Esophagus muscularis mucosa (tissue), 4 donors: ENCODE results near the gene IFIT2. TPM values are rescaled to one million over a fixed set of nuclear protein-coding genes. Genes with fewer than 3 reads are reported as not detected.

Source experiments
- DNase-seq: peaks from one replicate; pipeline ENCODE4 v3.0.0-alpha.2; 2017; ENCODE audit errors: extremely low spot score
- H3K27ac ChIP-seq, 4 donors: fragments of 200-600 bp; sonication (generic); replicated peaks in 1 of 4; 1 replicate in 3 of 4; 2 replicates in 1 of 4; pipeline ENCODE4 v1.5.1; 2016 to 2019; ENCODE audit warnings: mild to moderate bottlenecking in 1 of 4
- H3K27me3 ChIP-seq, 4 donors: fragments of 200-600 bp; sonication (generic); one replicate each; pipeline versions ENCODE4 v1.5.1 to v1.6.0; 2016 to 2019
- H3K36me3 ChIP-seq, 4 donors: fragments of 200-600 bp; sonication (generic); one replicate each; pipeline ENCODE4 v1.5.1; 2016 to 2019
- H3K4me1 ChIP-seq, 4 donors: fragments of 200-600 bp; sonication (generic); one replicate each; pipeline ENCODE4 v1.5.1; 2016 to 2019
- H3K4me3 ChIP-seq, 4 donors: fragments of 200-600 bp; sonication (generic); 1 replicate in 2 of 4; 2 replicates in 2 of 4; pipeline ENCODE4 v1.5.1; 2016 to 2019; ENCODE audit warnings: mild to moderate bottlenecking in 4 of 4, moderate library complexity in 1 of 4
- H3K9me3 ChIP-seq, 4 donors: fragments of 200-600 bp; sonication (generic); 1 replicate in 3 of 4; 2 replicates in 1 of 4; pipeline ENCODE4 v1.5.1; 2016 to 2019
- CTCF ChIP-seq, 3 experiments: fragments of 200-600 bp in 2 of 3; fragments of 450-650 bp in 1 of 3; sonication (generic) in 2 of 3; IDR thresholded peaks; one replicate each; pipeline ENCODE4 v1.5.1; 2017 to 2019; ENCODE audit warnings: antibody characterized with exemption in 3 of 3, mild to moderate bottlenecking in 2 of 3, moderate library complexity in 1 of 3
- EP300 ChIP-seq: sonication (generic); formaldehyde crosslinking; IDR thresholded peaks from one replicate; pipeline ENCODE4 v1.6.1; 2017; ENCODE audit warnings: antibody characterized with exemption
- POLR2A ChIP-seq: fragments of 450-650 bp; IDR thresholded peaks from one replicate; pipeline ENCODE4 v1.6.1; 2017; ENCODE audit warnings: antibody characterized with exemption, moderate library complexity, mild to moderate bottlenecking, low read depth
- POLR2AphosphoS5 ChIP-seq, 2 donors: sonication (generic); formaldehyde crosslinking; IDR thresholded peaks; one replicate each; pipeline ENCODE4 v1.6.1; 2017; ENCODE audit warnings: antibody characterized with exemption in 2 of 2
- WGBS: methylation state at CpG from one replicate; pipeline ENCODE4 v1.1.5; 2018; 5-methylcytosine and 5-hydroxymethylcytosine counted together
- intact Hi-C: fragments of 100-400 bp; cut with DNase I; formaldehyde crosslinking; loops from one replicate; pipeline ENCODE4 v1.15.1; 2023
- total RNA-seq, 4 donors: library from RNA; depleted of rRNA; stranded (reverse); fragments of >200 nt; gene quantifications; one replicate each; pipeline versions ENCODE4 v1.1.0 to v1.2.1, GENCODE V29; 2016

IFIT2 gene
- total RNA-seq, 4 donors from 2014 or later = 2.2 to 5.0 (median 3.3) TPM

- 100% methylated on average over 4 of the region's 4 CpGs for WGBS
- H3K9me3 ChIP-seq = no peaks in the 10 kb centered on the region
- peaks cover 14 to 36% (median 31%) of the 10 kb centered on the region in 4 donors for H3K4me1 ChIP-seq
- intact Hi-C loops = no loop called here
- no peak overlapping the region for H3K27ac ChIP-seq
- no peaks in the 10 kb centered on the region for H3K27me3 ChIP-seq
- TF ChIP-seq EP300 = no peak
- no peak for TF ChIP-seq POLR2AphosphoS5 (IDR thresholded peaks at IDR 0.05)
- H3K4me3 ChIP-seq = no peak overlapping the region
- DNase-seq = no peak
- H3K36me3 ChIP-seq = no peaks in the 10 kb centered on the region
Measured at GRCh38 chr10:89297356-89297755, 4.5 kb upstream of the IFIT2 start.

- TF ChIP-seq POLR2AphosphoS5 (IDR thresholded peaks at IDR 0.05) (no peak), EP300 (no peak)
- WGBS = 100% methylated on average over 3 of the region's 5 CpGs
Measured at GRCh38 chr10:89297791-89298190, 4.1 kb upstream of the IFIT2 start.

GRCh38 chr10:89299031-89299430 is 2.8 kb upstream of the IFIT2 start:
- Histone ChIP-seq H3K4me3 (no peak overlapping the region), H3K27me3 (no peaks in the 10 kb centered on the region), H3K27ac (no peak overlapping the region), H3K9me3 (no peaks in the 10 kb centered on the region), H3K36me3 (no peaks in the 10 kb centered on the region), H3K4me1 (peaks cover 21 to 53% (median 48%) of the 10 kb centered on the region in 4 donors)
- intact Hi-C loops = no loop called here
- TF ChIP-seq POLR2AphosphoS5 (IDR thresholded peaks at IDR 0.05) (no peak), POLR2A (no peak), EP300 (no peak), CTCF (IDR thresholded peaks at IDR 0.05) (no peak)
- no peak for DNase-seq
- WGBS = 95% methylated on average over 4 of the region's 4 CpGs

More at GRCh38 chr10:89297791-89298190, 4.1 kb upstream of the IFIT2 start:
- no peaks in the 10 kb centered on the region for H3K36me3 ChIP-seq
- no peak for DNase-seq
- no peaks in the 10 kb centered on the region for H3K27me3 ChIP-seq
- no peaks in the 10 kb centered on the region for H3K9me3 ChIP-seq
- intact Hi-C loops = no loop called here
- no peak overlapping the region for H3K27ac ChIP-seq
- H3K4me1 ChIP-seq = peaks cover 14 to 41% (median 36%) of the 10 kb centered on the region in 4 donors
- H3K4me3 ChIP-seq = no peak overlapping the region

GRCh38 chr10:89301232-89301631 is 614 bp upstream of the IFIT2 start:
- 8% methylated on average over 2 of the region's 2 CpGs for WGBS
- DNase-seq = no peak
- Histone ChIP-seq H3K36me3 (peaks cover 0 to 7% (median 4%) of the 10 kb centered on the region in 4 donors), H3K4me3 (peak overlapping the region; percentile 53 to 64 (median 56)), H3K9me3 (no peaks in the 10 kb centered on the region), H3K27ac (peak overlapping the region; percentile 79 to 89 (median 86)), H3K27me3 (no peaks in the 10 kb centered on the region), H3K4me1 (peaks cover 10 to 50% (median 42%) of the 10 kb centered on the region in 4 donors)
- intact Hi-C loops = no loop called here
- TF ChIP-seq EP300 (no peak), CTCF (IDR thresholded peaks at IDR 0.05) (no peak), POLR2A (no peak), POLR2AphosphoS5 (IDR thresholded peaks at IDR 0.05) (no peak)

- TF ChIP-seq POLR2A (no peak), CTCF (IDR thresholded peaks at IDR 0.05) (no peak), POLR2AphosphoS5 (IDR thresholded peaks at IDR 0.05) (no peak), EP300 (no peak)
- WGBS = 29% methylated on average over 3 of the region's 3 CpGs
- intact Hi-C loops = no loop called here
- DNase-seq = no peak
- peak overlapping the region; percentile 53 to 64 (median 56) for H3K4me3 ChIP-seq
- no peaks in the 10 kb centered on the region for H3K27me3 ChIP-seq
- peak overlapping the region; percentile 79 to 89 (median 86) for H3K27ac ChIP-seq
- H3K4me1 ChIP-seq = peaks cover 10 to 42% (median 33%) of the 10 kb centered on the region in 4 donors
- H3K9me3 ChIP-seq = no peaks in the 10 kb centered on the region
- peaks cover 0 to 21% (median 9%) of the 10 kb centered on the region in 4 donors for H3K36me3 ChIP-seq
Measured at GRCh38 chr10:89302625-89303024, 779 bp downstream of the IFIT2 start.

- Histone ChIP-seq H3K36me3 (peaks cover 0 to 26% (median 9%) of the 10 kb centered on the region in 4 donors), H3K27me3 (no peaks in the 10 kb centered on the region), H3K9me3 (no peaks in the 10 kb centered on the region), H3K4me3 (peak overlapping the region; percentile 53 to 64 (median 56)), H3K4me1 (peaks cover 10 to 45% (median 32%) of the 10 kb centered on the region in 4 donors), H3K27ac (peak overlapping the region in 3 of 4 donors; percentile 84 to 89 (median 88))
- intact Hi-C loops = no loop called here
- WGBS = 60% methylated on average over 2 of the region's 2 CpGs
- TF ChIP-seq EP300 (no peak), POLR2AphosphoS5 (IDR thresholded peaks at IDR 0.05) (no peak), CTCF (IDR thresholded peaks at IDR 0.05) (no peak), POLR2A (no peak)
- DNase-seq = no peak
Measured at GRCh38 chr10:89303161-89303560, 1.3 kb downstream of the IFIT2 start.
